CD4-positive, alpha-beta T cell (primary cell): ENCODE measurements around the gene GAB1. TPM values are rescaled to one million over a fixed set of nuclear protein-coding genes. Genes with fewer than 3 reads are reported as not detected.
A peak's percentile ranks its signal among the peaks of the same experiment; 100 is the strongest.

Source experiments
- ATAC-seq: fragments of 200-7000 bp; cut with Tn5 transposase; one replicate; pipeline ENCODE4 v1.10.0; 2022; ENCODE audit warnings: mild to moderate bottlenecking; ENCODE audit not compliant: poor library complexity
- CTCF ChIA-PET: fragments of 350-600 bp; sonication (Branson Sonifier 250); formaldehyde crosslinking; loops from one replicate; lab custom pipeline; 2021; ENCODE audit warnings: antibody characterized with exemption, inconsistent platforms; lab: Charles Lee
- POLR2A ChIA-PET: fragments of 350-600 bp; sonication (Branson Sonifier 250); formaldehyde crosslinking; loops from one replicate; lab custom pipeline; 2021; ENCODE audit warnings: antibody characterized with exemption, inconsistent platforms; lab: Charles Lee
- DNase-seq, 14 experiments: peaks; one replicate each; pipeline ENCODE4 v3.0.0-alpha.2; 2013 to 2020; ENCODE audit warnings: mixed read lengths in 2 of 14
- H3K27ac ChIP-seq, 2 donors: one replicate each; pipeline versions ENCODE4 v1.5.1 to v1.7.0; 2013; ENCODE audit warnings: low read length in 2 of 2, low read depth in 1 of 2, mild to moderate bottlenecking in 1 of 2
- H3K27me3 ChIP-seq, 2 experiments: 1 replicate in 1 of 2; 2 replicates in 1 of 2; pipeline versions ENCODE4 v1.6.1 to v1.7.0; 2013; ENCODE audit warnings: low read length in 2 of 2, control low read depth in 1 of 2, mild to moderate bottlenecking in 1 of 2, moderate library complexity in 1 of 2; ENCODE audit not compliant: insufficient read depth in 2 of 2, control insufficient read depth in 1 of 2
- H3K36me3 ChIP-seq: one replicate; pipeline ENCODE4 v1.6.1; 2013; ENCODE audit warnings: low read length, control low read depth; ENCODE audit not compliant: insufficient read depth
- H3K4me1 ChIP-seq: one replicate; pipeline ENCODE4 v1.6.1; 2013; ENCODE audit warnings: low read length, control low read depth; ENCODE audit not compliant: insufficient read depth
- H3K4me3 ChIP-seq: one replicate; pipeline ENCODE4 v1.5.1; 2013; ENCODE audit warnings: mild to moderate bottlenecking, low read length, moderate library complexity
- H3K9me3 ChIP-seq, 2 experiments: 1 replicate in 1 of 2; 2 replicates in 1 of 2; pipeline versions ENCODE4 v1.6.1 to v1.7.0; 2013; ENCODE audit warnings: low read length in 2 of 2, mild to moderate bottlenecking in 2 of 2, control low read depth in 1 of 2, moderate library complexity in 1 of 2; ENCODE audit not compliant: control insufficient read depth in 1 of 2, insufficient read depth in 1 of 2
- H3K27ac Mint-ChIP-seq: one replicate; pipeline ENCODE4 v1.8.0; 2020; ENCODE audit warnings: mixed read lengths
- H3K27me3 Mint-ChIP-seq: one replicate; pipeline ENCODE4 v1.8.0; 2021; ENCODE audit warnings: mixed read lengths
- H3K36me3 Mint-ChIP-seq: one replicate; pipeline ENCODE4 v1.8.0; 2021; ENCODE audit warnings: low read depth, mixed read lengths
- H3K4me1 Mint-ChIP-seq: one replicate; pipeline ENCODE4 v1.8.0; 2021; ENCODE audit warnings: low read depth, mixed read lengths
- H3K4me3 Mint-ChIP-seq: one replicate; pipeline ENCODE4 v1.8.0; 2020; ENCODE audit warnings: mild to moderate bottlenecking, mixed read lengths
- H3K9me3 Mint-ChIP-seq: one replicate; pipeline ENCODE4 v1.8.0; 2020; ENCODE audit warnings: mixed read lengths
- CTCF ChIP-seq: fragments of 200-600 bp; IDR thresholded peaks from one replicate; pipeline ENCODE4 v1.8.0; 2022; ENCODE audit warnings: antibody characterized with exemption, mild to moderate bottlenecking
- intact Hi-C, 2 experiments: fragments of 100-400 bp; cut with DNase I in 1 of 2; cut with micrococcal nuclease in 1 of 2; formaldehyde crosslinking; loops; one replicate each; pipeline versions ENCODE4 v1.15.1 to v1.9.0; 2023 to 2025; cut with DNase I, micrococcal nuclease
- total RNA-seq, 174 experiments: library from RNA in 2 of 174; stranded (reverse) in 2 of 174; gene quantifications; one replicate each; pipeline ENCODE4 v1.2.3 and lab custom pipeline; 2021 to 2026

Gene GAB1
- total RNA-seq, 2 experiments from 2014 or later = 0.27 to 0.64 TPM

DNA sequence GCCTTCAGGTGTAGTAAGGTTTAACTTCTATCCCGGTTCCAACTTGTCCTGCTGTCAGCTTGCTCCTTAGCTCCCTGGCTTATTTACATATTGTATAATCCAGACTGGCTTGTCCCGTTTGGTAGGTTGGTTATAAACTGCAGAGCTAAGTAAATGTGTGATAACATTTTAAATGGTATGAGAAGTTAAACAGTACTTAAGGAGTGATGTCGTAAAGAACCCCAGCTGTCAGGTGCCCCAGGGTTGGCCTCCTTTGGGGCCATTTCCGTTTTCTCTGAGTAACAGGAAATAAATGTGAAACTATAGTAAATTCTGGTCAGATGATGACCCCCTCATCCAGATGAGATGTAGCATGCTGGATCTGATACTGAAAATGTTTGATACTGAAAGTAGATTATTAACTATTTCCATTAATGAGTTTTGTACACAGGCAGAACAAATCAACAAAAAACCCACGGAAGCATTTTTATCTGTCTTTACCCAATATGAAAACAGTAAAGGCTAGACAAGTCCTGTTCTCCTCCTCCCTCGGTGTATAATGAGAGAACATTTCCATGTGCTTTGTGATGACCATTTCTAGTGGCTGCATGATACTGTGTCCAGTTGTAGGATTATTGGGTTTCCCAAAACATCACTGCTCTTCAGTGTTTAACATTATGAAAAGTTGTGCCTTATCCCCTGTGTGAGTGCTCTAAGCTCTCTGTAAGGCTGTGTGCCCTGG is 22.4 kb downstream of the GAB1 start:
- ChIA-PET POLR2A (interaction anchor here (0.5 kb wide), 1 partner anchor 436 kb away, joined by 3 read pairs; no protein-coding TSS in a partner anchor), CTCF (no interaction called here)
- Histone ChIP-seq H3K27ac (no peak overlapping the region), H3K27me3 (no peaks in the 10 kb centered on the region), H3K4me3 (peak overlapping the region; percentile 0), H3K9me3 (no peaks in the 10 kb centered on the region), H3K4me1 (peaks cover 11% of the 10 kb centered on the region), H3K36me3 (no peaks in the 10 kb centered on the region)
- H3K4me1 Mint-ChIP-seq = peaks cover 24% of the 10 kb centered on the region
- no peaks in the 10 kb centered on the region for H3K9me3 Mint-ChIP-seq
- H3K36me3 Mint-ChIP-seq = no peaks in the 10 kb centered on the region
- H3K27ac Mint-ChIP-seq = peak overlapping the region; percentile 17
- peak in 4 of 14 experiments; percentile 18 to 56 (median 51) for DNase-seq
- intact Hi-C loops = no loop called here
- H3K4me3 Mint-ChIP-seq = peak overlapping the region; percentile 49
- ATAC-seq = peak; percentile 55
- no peak for TF ChIP-seq CTCF
- H3K27me3 Mint-ChIP-seq = no peaks in the 10 kb centered on the region

DNA sequence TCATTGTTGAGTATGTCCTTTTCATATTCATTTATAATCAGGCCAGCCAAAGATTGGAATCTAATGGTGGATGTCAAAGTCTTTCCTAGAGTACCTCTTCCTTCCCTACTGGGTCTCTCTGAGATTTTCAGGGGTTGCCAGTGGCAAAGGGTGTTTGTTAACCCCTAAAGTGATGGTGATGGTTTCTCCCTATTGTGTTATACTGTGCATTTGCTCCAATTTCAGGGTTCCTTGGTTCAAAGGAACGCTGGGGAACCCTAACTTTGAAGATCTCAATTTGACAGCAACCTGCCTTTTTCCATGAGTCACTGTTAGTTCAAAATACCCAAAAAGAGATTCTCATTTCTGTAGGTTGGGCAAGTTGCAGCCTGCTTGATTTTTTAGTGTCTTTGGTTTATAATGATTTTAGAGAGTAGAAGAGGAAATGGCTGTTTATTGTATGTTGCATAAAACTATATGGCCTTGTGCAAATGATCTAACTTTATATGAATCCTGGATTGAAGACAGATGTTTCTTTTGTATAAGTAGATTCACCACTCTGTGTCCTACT is 23.0 kb downstream of the GAB1 start:
- Mint-ChIP-seq H3K9me3 (no peaks in the 10 kb centered on the region), H3K27ac (no peak overlapping the region), H3K36me3 (no peaks in the 10 kb centered on the region), H3K4me1 (peaks cover 24% of the 10 kb centered on the region), H3K4me3 (no peak overlapping the region), H3K27me3 (no peaks in the 10 kb centered on the region)
- CTCF ChIA-PET = no interaction called here
- peaks cover 11% of the 10 kb centered on the region for H3K4me1 ChIP-seq
- DNase-seq (no peak), ATAC-seq (no peak)
- no peaks in the 10 kb centered on the region for H3K36me3 ChIP-seq
- TF ChIP-seq CTCF = no peak
- H3K9me3 ChIP-seq = no peaks in the 10 kb centered on the region
- H3K27me3 ChIP-seq = no peaks in the 10 kb centered on the region
- intact Hi-C loops = no loop called here
- POLR2A ChIA-PET = no interaction called here
- H3K27ac ChIP-seq = no peak overlapping the region
- peak overlapping the region; percentile 0 for H3K4me3 ChIP-seq

DNA sequence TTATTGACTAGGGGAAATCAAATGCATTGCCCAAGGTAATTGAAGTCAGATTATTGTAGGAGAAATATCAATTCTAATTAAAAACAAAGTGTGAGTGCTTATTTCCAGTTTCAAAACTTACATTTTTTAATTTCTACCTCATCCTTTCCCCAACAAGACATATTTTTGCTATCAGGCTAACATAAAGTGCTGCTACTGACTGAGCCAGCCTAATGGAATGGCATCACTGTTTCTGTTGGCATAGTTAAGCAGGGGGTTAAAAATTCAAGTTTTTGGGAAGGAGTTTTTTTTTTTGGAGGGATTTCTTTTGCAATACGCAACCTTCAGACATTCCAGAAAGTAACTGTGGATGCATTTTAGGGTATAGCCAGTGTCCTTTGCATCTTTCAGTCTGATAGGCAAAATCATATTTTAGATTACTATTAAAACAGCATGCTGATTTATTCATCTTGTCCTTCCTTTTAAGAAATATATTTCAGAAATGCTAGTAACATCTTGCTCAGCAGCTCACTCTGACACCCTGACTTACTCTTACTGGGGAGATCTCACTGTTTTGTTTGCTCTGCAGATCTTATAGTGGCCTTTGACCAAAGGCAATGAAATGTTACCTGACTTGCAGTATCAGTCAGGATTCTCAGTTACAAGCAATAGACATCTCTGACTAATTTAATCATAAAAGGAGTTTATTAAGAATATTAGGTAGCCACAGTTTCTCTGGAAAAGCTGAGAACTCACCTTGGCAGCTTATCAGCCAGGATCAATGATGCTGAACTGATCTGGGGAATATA is 24.4 kb downstream of the GAB1 start:
- DNase-seq (no peak), ATAC-seq (no peak)
- intact Hi-C loops = no loop called here
- Mint-ChIP-seq H3K9me3 (no peaks in the 10 kb centered on the region), H3K27ac (no peak overlapping the region), H3K4me3 (no peak overlapping the region), H3K27me3 (no peaks in the 10 kb centered on the region), H3K36me3 (no peaks in the 10 kb centered on the region), H3K4me1 (peaks cover 24% of the 10 kb centered on the region)
- TF ChIP-seq CTCF = no peak
- peaks cover 11% of the 10 kb centered on the region for H3K4me1 ChIP-seq
- no peaks in the 10 kb centered on the region for H3K9me3 ChIP-seq
- no peak overlapping the region for H3K27ac ChIP-seq
- POLR2A ChIA-PET = no interaction called here
- no peak overlapping the region for H3K4me3 ChIP-seq
- CTCF ChIA-PET = no interaction called here
- no peaks in the 10 kb centered on the region for H3K36me3 ChIP-seq
- no peaks in the 10 kb centered on the region for H3K27me3 ChIP-seq
